GM18519 (cell line): ENCODE results near the gene ITGB2.

Source experiments
- ATAC-seq: cut with Tn5 transposase; IDR thresholded peaks from one replicate; pipeline ENCODE4 v1.9.1; 2021; ENCODE audit warnings: mild to moderate bottlenecking, moderate library complexity; ENCODE audit not compliant: unreplicated experiment, low FRiP score

The ITGB2 gene

DNA sequence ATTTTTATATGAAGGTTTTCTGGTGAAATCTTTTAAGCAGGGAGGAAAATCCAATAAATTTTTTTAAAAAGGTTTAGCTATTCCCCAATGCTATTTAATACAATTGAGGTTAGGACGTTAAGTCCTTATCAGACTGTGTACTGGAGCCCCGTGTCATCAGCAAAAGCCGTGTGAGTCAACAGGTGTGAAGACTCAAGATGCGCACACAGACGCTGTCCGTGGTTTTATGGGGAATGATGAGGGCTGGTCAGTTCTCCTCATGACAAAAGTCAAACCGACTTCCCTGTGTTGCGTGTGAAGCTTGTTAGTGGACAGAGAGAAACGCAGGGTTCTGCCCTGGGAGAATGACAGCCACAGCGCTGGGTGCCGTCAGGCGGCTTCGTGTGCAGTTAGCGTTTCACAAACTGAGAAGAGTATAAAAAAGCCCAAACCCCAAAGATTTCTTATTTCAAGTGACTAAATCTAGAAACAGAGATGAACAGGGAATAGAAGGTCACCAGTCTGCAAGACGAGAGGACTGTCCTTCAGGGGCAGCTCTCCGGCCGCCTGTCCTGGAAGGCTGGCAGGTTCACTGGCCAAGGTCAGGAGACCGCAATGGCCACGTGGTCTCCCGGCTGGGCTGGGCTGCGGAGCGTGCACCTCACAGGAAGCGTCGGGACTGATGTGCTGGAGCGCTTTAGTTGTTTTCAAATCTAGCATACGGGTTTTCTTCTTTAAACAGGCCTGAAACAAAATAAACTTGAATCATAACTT, 69.6 kb downstream of the ITGB2 start:
- ATAC-seq = no peak

DNA sequence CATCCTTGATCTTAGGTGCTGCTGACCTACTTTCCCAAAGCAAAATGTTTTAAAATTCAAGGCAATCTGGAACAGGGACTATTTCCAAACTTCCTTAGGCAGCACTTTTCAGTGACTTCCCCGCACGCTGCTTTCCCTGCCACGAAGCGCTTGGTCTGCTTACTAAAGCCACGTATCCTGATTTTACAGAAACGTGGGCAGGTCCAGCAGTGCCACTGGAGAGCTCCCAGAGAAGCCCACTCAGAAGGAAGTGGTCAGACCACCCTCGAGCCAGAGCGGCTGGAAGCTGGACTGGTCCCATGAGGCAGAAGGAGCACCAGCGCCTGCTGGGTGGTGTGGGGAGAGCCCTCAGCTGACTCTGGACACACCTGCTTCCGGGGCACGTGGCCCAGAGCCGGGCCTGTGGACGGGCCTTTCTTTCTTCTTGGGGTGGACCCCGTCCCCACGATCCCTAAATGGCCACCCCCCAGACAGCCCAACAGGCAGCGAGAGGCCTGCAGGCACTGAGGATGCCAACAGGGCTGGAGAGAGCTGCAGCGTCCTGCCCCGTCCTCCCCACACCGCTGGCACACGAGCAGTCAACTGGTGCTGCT, 70.4 kb downstream of the ITGB2 start:
- no peak for ATAC-seq

DNA sequence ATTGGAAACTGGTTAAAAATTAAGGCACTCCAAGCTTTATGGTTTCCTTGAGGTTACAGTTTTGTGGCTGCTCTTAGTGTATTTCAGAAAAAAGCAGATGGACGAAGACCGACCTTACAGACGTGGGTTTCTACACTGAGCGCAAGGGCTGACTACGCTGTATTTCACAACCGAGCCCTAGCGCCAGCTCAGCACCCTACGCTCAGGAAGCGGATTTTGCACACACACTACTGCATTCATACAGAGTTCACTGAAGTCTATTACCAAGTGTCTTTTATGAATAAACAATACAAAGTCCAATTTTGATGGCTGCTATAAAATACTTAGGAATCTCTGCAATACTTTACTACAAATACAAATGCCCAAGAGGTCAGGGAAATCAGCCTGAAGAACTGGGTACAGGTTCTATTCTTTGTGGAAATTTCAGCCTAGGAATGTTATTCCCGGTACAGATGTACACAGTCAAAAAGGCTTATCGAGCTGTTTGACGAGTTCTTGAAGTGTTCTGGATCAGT, 71.0 kb downstream of the ITGB2 start:
- ATAC-seq = no peak

DNA sequence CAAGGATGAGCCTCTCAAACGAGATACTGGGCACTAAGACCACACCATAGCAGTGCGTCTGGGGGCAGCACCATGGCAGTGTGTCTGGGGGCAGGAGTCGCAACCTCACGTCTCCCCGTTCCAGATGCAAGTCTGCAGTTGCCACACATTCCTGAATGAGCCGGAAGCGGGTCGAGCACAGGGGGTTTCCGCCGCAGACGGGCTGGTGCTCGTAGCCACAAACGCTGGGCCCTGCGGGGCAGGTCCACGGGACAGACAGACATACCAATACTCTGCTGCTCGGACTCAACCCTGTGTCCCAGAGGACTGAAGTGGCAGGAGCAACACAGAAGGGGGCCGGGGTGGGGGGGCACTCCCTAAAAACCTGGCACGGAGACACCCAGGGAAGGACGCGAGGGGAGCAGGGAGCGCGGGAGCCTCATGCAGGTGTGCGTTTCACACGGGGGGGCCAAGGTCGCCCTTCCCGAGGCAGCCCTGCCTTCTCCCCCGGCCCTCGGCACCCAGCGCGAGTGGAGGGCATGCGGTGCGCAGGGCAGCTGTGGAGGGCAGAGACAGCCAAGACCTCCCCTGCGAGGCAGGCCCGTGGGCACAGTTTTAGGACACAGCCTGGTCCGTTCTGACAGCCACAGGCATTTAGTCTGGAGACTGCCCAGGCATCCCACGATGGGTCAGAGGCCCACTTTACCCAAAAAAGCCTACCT, 71.7 kb downstream of the ITGB2 start:
- ATAC-seq = no peak

DNA sequence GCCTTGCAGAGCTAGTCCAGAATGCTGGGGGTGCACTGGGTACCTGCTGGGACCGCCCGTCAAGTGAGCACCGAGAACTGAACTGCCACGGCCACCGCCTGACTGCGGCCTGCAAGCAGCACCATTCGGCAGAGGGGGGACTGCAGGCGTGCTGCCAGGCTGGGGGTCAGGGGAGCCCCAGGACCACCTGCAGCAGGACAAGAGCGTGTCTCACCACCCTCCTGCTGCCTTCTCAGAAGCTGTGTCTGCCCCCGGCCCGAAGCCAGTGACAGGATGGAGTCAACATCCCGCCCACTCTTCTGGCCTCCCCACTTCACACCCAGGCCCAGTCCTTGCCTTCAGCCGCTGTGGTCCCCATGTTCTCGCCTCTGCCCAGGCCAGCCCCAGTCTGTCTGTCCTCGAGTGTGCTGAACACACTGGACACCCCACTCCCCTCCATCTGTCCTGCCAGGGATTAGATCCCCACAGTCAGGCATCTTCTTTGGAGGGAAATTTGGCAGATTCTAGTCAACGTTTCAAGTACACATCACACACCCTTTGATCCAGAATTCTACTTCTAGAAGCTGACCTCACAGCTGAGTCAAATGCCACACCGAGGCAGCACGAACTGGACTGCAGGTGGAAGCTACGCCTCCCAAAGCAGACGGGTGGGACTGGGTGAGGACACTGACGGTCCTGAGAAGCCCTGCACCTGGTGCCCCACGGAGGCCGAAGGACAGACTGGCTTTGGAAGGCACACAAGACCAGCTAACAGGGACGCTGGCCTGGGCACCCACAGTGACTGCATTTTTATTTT, 73.2 kb downstream of the ITGB2 start:
- ATAC-seq = no peak

DNA sequence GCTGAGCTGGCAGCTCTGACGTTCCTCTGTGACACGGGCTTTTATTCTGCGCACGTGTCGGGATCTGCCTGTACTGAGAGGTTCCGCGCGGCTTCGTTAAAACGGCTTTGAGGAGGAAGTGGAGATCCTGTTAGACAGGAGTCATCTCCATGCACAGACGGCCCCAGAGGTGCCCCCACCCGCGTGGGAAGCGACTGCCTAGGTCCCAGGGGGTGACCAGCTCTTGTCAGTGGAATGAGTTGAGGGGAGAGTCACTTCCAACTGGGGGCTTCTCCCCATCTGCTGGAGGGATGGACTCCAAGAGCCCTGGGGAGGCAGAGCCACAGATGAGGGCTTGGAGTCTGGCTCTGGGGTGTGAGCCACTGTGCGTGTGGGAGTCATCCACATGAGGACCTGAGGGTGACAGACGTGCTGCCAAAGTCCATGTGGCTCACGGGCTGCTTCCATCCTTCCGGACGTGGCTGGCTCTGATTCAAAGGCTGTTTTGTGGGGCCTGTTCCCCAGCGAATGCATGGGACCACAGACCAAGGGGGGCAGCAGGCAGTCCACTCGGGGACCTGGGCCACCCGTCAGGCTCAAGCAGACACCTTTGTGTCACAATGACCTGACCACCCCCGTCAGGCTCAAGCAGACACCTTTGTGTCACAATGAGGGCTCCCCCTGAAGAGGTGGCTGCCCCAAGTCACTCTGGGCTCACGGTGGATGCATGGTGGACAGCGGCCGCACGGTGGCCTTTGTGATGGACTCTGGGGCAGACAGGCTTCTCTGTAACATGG, 74.0 kb downstream of the ITGB2 start:
- ATAC-seq = no peak

DNA sequence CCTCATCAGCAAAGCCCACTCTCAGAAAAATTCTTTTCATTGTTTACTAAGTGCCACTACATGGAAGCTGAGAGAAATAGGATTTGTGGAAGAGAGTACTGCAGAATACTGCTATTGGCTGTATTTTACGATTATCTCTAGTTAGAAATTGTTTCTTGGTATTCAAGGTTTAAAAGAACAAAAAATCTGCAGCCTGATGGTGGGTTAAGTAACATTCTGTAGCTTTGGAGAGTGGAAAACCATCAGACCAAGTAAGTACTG, 74.5 kb downstream of the ITGB2 start:
- ATAC-seq = no peak

DNA sequence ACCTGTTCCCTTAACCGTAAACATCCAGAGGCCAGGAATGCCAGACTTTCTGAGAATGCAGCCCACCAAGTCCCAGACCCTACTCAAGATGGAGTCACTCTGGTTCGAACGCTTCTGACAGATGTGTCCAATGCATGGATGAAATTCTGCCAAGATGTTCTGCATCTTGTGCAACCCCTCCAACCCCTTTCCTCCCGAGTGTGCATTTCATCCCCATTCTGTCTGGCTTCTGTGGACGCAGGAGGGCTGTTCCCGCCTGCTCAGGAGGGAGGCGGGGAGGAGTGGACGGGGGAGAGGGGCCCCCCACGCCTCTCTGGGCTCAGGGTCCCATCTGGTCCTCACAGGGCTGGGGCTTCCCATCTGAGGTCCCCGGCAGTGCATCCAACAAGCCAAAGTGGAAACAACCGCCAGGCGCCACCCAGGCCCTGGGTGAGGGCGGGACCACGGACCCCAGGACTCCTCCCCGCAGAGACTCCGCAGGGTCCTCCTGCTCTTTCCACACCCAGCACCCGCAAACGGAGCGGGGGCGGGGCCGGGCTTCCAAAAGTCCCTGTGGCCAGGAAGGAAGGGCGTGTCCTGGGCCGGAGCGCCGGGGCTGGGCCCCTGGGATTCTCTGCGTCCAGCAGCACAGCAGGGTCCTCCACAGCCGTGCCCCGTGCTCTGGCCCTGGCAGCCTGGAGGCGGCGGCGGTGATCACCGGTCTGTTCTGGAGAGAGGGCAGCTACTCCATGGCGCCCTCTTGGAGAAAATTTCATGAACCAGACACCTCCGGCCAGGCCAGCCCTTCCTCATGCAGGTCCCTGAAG, 75.1 kb downstream of the ITGB2 start:
- no peak for ATAC-seq

DNA sequence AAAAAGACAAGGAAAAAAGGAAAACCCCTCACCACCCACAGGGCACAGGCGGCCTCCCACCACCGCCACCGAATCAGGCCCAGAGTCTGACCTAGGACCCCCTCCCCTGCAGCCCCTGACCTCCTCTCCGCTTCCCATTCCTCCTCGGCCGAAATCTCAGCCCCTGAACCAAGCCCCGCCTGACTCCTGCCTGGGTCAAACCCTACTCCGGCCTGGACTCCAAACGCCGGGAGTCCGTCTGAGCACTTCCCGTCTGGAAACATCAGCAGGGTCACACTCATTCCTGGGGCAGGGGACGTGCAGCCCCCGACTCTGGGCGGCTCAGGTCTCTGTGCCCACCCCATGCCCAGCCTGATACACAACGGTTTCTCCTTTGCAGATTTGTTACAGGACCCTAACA, 76.4 kb downstream of the ITGB2 start:
- no peak for ATAC-seq

DNA sequence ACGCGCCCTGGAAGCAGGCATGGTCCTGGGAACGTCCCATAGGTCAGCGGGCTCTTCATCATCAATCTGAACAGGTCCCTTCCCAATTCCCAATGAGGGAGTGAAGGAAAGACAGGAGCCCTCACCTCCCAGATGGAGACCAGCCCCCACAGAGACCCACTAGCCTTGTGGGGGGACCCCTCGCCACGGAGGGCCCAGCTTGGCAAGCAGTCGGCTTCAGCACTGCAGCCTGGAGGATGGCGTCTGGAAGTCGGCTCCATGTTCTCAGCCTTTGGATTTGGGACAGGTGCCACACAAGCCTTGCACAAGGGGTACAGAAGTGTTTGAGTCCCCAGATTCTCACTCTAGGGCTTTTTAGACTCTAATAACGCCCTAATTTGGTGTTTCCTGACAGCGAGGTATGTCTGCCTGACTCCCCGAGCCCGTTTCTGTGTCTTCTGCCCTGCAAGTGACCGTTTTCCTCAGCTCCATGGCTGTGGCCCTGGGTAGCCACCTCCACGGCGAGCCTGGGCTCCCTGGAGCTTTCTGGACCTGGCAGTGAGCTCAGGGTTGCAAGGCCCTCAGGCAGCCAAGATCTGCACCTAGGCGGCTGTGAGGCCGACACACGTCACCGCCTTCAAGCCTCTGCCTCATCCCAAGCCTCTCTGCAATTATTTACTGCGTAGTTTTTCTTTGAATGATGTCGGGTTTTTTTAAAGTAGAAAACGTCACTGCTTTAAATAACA, 77.8 kb downstream of the ITGB2 start:
- ATAC-seq = no peak

DNA sequence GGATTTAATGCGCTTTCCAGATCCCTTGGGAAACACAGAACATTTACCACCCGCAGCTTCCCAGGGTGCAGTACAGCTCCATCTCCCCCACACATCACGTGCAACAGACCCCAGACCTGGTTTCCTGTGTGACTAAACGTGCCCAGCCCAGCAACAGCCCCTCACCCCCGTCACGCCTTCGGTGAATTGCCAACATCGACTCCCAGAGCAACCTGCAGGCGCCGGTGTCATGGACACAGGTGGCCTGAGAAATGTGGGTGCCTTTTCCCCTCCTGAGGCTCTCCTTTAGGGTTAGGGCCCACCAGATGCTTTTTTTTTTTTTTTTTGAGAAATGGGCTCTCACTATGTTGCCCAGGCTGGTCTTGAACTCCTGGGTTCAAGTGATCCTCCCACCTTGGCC, 78.6 kb downstream of the ITGB2 start:
- no peak for ATAC-seq

DNA sequence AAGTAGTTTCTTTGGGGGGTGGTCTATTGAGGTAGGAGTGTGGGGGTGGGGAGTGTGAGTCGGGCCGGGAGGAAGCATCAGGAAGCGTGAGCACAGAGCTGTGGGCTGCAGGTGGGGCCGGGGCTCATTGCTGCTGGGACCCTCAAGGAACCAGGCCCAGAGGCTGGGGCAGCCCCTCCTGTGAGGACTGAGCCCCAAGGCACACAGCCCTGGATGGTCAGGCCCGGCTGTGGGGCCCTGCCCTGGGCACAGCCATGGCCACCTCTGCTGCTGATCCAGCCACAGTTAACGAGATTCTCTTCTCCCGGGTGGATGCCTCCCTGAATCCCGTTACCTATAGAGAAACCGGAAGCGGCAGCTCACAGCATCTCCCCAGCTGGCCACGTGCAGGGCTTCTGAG, 79.9 kb downstream of the ITGB2 start:
- no peak for ATAC-seq

DNA sequence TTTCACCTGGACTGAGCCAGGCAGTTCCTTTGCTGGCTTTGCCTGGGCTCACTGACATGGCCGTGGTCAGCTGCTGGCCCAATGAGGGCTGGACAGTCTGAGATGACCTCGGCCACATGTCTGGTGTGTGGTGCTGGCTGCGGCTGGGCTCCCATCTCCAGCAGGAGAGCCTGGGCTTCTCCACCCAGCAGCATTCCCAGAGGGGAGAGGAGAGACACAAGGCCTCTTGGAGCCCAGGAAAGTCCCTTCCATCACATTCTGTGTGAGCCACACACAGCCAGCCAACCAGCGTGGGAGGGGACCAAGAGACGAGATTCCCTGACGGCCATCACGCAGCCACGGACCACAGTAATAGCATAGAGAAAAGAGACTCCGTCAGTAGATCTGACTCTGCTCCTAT, 81.7 kb downstream of the ITGB2 start:
- ATAC-seq = no peak

DNA sequence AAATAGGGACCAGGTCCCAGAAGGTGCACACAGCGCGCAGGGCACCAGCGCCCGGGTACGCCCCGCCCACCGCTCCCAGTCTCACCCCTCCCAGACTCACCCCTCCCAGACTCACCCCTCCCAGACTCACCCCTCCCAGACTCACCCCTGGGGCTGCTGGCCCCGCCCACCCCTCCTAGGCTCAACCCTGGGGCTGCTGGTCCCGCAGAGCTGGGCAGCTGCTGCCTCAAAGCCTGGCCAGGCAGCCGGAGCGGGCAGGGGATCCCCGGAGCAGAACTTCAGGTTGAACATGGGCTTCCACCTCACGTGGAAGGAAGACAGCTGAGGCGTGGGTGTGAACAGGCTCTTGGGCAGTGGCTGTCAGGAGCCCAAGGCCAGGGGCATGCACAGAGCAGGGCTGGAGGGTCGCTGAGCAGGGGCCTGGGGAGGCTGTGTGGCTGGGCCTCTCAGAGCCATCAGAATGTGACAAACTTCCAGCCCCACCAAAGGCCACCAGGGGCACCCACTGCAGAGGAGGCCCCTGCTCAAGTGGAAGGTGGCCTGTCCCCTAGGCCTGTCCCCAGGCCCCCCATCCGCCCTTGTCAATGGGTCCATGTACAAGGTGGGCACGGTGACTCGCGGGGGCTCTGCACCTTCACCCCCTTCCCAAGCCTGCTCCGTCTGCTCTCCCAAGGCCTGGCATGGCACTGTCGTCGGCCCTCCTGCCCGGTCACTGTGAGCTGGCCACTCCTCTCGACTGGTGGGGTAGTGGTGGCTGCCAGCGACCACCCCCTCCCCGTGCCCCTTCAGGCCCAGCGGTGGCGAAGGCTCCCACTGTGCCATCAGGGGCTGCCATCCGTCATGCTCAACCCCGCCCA, 82.4 kb downstream of the ITGB2 start:
- ATAC-seq = no peak

DNA sequence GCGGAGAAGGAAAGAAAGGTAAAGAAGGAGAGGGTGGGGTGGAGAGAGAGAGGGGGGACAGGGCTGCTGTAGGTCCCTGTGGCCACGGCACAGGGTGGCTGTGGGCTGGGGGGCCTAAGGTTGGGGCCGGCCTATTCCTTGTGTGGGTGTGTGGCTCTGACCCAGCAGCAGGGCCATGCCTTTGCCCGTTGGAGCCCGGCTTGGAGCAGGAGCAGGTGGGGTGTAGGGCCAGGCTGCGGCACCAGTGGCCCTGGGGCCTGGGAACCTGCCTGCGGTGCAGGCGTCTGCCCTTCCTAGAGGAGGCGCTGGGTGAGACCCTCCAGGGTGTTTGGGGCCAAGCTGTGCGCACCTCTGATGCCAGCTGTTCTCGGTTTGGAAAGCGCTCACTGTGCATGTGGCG, 83.2 kb downstream of the ITGB2 start:
- no peak for ATAC-seq

DNA sequence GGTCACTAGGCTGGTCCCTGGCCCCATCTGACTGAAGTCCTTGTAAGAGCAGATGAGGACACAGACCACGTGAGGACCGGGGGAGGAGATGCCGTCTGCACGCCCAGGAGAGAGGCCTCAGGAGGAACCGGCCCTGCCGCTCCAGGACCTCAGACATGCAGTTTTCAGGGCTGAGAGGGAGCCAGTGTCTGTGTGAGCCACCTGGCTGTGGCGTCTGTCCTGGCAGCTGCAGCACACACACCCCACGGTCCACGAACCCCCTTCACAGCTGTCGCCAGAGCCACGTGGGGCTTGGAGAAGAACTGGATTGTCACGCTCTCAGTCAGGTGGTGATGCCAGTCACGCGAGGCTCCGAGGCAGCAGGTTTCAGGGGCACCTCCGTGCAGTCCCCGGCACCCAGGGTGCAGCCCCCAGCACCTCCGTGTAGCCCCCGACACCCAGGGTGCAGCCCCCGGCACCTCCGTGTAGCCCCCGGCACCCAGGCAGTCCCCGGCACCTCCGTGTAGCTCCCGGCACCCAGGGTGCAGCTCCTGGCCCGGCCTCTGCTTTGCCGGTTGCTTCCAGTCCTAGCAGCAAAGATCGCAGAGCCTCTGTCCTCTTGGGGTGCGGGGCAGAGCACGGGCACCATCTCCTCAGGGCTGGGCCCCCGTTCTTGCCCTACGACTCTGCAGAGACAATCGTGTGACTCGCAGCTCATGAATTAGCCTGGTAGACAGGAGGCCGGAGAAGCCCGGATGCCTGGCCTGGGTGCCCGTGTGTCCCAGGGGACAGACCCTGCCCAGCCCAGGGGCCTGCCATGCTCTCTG, 83.8 kb downstream of the ITGB2 start:
- ATAC-seq = no peak

DNA sequence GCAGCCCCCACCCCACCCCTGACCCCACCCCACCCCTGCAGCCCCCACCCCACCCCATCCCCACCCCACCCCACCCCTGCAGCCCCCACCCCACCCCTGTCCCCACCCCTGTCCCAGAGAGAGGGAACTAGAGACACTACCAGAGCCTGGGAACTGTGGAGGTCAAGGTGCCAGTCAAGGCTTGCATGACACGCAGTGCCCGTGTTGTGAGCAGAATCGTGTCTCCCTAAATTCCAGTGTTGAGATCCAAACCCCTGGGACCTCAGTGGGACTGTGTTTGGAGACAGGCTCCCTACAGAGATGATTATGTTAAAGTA, 84.4 kb downstream of the ITGB2 start:
- ATAC-seq = no peak
